SKM-1 (cell line): ENCODE data around the gene ANKK1.

Experiments
- DNase-seq: peaks from one replicate; lab custom pipeline; 2025; ENCODE audit not compliant: unreplicated experiment; lab: John Stamatoyannopoulos, UW

Gene ANKK1

GRCh38 chr11:113376156-113376555, 11.4 kb upstream of the ANKK1 start:
- DNase-seq = no peak

DNA sequence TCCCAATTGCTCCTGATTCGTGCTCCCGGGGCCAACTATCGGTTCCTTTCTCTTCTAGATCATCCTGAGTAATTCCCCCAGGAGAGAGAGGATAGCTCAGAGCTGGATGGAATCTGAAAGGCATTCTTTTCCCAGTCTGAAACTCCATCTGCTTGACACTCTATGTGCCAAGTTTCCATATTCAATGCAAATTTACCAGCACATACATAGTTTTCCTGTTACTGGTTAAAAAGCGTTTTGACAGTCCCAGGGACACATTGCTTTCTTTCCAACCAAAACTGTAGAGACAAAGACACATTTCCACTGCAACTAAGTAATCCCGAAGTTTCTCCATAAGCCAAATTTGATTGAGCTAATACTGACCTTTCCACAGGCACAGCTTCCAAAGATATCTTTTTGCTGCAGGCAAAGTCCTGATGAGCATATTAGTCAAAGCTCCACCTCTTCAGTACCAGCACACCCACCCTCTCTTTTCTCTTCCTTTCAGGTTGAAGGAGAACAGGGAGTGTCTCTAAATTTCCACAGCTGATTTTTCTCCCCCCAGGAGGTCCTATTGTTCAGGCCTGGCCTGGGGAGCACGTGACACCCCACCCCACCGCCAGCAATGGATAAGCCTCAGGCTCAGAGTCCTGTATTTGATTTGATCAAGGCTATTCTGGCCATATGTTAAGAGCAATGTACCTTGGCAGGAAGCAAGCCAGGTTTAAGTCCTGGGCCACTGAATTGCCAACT, 9.7 kb upstream of the ANKK1 start:
- DNase-seq = no peak

DNA sequence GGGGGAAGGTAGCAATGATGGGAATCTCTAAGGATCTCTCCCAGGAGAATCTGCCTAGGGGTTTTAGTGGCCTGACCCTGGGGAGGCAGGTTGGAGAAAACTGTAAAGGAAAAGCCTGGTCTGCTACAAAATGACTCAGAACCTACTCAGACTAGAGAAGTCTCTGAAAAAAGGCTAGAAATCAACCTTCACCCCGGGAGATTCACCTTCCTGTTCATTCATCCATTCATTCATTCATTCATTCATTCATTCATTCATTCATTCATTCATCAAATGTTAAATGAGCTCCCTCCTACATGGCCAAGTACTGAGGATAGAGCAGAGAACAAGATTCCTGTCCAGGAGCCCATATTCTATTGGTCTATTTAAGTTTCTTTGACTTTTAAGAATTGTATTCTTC, 8.9 kb upstream of the ANKK1 start:
- DNase-seq = no peak

DNA sequence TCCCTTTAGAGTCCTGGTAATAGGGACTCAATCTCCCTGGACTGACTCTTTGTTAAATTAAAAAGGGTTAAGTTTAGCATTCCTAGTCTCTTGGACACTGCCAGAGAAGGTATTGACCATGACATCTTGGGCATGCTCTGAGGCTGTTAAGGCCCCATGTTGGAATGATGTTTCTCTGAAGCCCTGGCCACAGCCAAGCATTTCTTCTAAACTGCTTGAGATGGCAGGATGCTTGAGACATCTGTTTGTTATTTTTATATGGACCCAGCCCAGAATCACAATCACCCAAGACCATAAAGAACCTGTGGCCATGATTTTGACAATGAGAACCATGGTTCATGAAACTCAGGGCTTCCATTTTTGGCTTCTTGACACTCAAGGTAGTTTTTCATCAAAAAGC, 5.5 kb upstream of the ANKK1 start:
- no peak for DNase-seq

- no peak for DNase-seq
These were observed 3.0 kb upstream of the ANKK1 start for GRCh38 chr11:113384551-113384950.

- no peak for DNase-seq
These were observed 1.8 kb upstream of the ANKK1 start for GRCh38 chr11:113385749-113386148.

- no peak for DNase-seq
These were observed 713 bp upstream of the ANKK1 start for GRCh38 chr11:113386866-113387265.

DNA sequence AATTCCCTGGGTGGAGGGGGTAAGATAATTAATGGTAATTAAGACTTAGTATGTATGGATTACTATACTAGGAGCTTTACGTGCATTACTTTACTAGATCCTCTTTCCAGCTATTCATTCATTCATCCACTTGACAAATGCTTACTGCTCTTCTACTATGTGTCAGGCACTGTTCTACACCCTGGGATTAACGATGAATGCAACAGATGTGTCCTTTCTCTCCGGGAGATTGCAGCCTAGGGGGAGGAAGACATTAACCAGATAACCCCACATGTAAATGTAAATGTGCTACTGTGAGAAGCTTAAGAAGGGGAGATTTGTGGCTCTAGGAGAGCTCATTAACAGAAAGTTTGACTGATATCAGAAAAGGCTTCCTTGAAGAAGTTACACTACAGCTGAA, 1.7 kb downstream of the ANKK1 start:
- DNase-seq = no peak

DNA sequence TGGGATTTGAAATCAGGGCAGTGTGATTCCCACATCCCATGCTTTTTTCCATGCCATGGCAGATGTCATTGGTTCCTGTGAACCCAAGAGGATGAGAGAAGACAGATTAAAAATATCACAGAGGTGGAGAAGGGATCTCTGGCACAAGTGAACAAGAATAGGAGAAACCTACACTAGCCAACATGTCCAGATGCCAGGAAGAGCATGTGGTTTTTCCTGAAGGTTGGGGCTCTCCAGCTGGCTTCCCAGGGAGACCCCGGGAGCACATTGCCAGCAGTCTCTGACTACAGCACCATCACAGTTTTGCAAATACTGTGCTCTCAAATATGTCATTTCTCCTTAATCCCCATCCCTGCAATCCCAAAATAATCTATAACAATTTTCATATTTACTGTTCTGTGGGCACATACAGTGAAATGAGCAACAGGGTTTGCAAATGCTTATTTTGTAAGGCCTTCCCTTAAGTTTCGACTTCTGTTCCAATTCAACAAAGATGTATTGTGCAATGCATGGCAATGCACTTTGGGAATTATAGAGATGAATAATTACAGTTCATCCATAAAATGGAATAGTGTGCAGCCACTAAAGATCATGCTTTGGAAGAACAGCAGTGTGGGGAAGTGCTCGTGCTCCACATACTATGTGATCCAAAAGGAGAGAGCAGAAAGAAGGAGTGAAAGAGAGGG, 4.8 kb downstream of the ANKK1 start:
- no peak for DNase-seq

DNA sequence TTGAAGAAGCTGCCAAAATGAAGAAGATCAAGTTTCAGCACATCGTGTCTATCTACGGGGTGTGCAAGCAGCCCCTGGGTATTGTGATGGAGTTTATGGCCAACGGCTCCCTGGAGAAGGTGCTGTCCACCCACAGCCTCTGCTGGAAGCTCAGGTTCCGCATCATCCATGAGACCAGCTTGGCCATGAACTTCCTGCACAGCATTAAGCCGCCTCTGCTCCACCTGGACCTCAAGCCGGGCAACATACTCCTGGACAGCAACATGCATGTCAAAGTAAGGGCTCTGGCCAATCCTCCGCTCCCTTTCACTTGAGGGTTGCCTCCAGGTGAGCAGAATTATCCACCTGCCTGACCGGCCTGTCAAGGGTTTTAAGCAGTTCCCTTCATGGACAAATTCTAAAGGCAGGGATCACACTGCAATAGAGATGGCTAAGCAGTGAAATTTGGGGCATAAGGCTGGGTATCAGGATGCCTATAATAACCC, 6.0 kb downstream of the ANKK1 start:
- no peak for DNase-seq

DNA sequence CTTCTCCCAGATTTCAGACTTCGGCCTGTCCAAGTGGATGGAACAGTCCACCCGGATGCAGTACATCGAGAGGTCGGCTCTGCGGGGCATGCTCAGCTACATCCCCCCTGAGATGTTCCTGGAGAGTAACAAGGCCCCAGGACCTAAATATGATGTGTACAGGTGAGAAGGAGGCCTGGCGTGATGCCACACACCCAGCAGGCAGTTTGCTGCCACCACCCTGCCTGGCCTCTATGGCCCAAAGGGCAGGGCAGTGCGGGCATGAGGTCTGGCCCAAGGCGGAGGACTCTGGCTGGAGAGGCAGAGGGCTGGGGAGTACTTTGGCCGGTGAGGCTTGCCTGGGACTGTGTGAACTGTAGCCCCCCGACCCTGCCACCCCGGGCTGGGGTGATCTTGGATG, 7.3 kb downstream of the ANKK1 start:
- DNase-seq = no peak

DNA sequence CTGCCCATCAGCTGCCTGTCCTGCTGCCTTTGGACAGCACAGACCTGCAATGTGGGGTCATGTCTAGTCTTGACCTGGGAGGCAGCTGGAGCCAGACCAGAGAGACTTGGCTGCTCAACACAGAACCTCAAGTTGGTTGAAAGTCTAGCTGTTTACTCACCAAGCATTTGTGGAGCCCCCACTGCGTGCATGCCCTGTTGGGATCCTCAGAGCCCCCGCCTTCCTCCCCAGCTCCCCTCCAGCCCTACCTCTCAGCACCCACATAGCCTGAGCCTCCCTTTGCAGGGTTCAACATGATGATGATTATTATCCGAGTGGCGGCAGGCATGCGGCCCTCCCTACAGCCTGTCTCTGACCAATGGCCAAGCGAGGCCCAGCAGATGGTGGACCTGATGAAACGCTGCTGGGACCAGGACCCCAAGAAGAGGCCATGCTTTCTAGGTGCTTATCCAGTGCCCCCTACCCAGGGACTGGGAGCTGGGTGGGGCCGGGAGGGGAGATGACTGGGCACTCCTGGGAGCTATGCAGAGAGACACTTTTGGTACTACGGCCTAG, 8.3 kb downstream of the ANKK1 start:
- no peak for DNase-seq

DNA sequence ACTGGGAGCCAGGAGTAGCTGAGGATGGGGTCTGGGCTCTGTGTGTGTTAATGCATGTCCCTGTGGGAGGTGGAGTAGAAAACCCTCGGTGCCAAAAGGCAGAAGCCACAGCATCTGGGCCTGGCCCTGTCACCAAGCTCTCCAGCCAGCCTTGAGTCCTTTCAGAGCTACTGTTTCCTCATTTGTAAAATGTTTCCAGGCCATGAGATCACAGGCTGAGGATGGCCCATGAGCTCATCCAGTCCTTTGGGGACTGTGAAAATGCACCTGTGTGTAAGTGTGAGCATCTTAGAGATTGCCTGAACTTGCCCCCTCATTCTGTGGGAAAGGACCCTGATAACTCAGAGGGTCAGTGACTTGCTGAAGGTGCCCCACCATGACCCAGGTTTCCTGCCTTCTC, 9.1 kb downstream of the ANKK1 start:
- no peak for DNase-seq

DNA sequence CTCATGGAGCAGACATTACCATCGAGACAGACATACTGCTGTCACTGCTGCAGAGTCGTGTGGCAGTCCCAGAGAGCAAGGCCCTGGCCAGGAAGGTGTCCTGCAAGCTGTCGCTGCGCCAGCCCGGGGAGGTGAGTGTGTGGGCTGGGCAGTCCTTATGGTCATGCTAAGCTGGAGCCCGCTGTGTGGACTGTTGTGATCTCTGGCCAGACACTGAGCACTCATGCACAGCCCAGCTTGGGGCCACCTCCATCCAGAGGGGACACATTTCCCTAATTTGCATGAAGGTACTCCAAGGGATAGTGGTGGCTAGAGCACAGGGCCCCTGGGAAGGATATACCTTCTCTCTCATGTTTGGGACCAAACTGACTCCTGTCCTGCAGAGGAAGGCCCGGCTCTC, 9.6 kb downstream of the ANKK1 start:
- no peak for DNase-seq

DNA sequence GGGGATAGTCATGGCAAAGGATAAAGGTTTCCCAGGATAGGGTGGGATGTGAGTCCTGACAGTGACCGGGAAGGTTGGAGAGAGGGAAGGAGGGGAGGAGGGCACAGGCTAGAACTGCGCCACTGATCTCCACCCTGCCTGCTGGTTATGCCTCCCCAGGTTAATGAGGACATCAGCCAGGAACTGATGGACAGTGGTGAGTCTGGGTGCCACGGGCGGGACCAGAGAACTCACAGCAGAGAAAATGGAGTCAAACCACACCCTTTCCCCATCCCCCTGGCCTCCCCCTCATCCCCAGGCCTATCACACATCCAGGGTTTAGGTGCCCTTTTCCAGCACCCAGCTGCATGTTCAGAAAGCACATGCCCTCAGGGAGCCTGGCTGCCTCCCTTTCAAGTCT, 10.2 kb downstream of the ANKK1 start:
- DNase-seq = no peak

DNA sequence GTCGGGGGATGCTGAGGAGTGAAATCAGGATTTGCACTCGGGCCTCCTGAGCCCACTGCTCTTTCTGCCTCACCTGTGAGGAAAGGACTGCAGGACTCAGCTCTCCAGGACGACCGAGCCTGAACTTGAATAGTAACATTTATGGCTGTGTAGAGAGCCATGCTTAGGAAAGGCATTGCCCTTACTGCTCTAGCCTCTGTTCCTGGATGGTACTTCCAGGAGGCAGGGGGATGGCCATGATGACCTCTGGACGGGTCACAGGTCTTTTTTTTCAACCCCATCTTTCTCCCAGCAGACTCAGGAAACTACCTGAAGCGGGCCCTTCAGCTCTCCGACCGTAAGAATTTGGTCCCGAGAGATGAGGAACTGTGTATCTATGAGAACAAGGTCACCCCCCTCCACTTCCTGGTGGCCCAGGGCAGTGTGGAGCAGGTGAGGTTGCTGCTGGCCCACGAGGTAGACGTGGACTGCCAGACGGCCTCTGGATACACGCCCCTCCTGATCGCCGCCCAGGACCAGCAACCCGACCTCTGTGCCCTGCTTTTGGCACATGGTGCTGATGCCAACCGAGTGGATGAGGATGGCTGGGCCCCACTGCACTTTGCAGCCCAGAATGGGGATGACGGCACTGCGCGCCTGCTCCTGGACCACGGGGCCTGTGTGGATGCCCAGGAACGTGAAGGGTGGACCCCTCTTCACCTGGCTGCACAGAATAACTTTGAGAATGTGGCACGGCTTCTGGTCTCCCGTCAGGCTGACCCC, 11.3 kb downstream of the ANKK1 start:
- DNase-seq = no peak

DNA sequence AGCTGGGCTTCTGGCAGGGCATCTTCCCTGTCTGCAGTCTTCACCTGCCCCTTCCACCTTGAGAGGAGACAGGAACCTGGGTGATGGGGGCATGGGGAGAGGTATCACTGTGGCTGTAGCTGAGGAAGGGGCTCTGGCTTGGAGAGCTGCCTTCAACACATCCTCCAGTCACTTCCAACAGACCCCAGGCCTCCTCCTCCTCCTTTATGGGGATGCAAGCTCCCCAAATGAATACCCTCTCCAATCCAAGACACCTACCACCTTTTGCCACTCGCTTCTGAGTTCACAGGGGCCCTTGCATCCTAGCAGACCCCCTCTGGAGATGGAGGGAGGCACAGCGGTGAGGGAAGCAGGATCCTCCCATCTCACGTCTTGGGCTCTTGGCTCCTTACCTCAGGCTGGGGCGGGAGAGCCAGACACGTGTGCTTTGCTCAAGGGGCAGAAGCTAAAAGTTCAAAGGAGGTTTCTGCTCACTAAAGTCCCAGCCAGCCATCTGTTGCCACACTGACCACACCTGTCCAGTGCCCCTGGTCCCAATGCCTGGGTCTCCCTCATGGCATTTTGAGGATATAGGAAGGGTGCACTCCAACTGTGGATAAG, 13.2 kb downstream of the ANKK1 start:
- DNase-seq = no peak

DNA sequence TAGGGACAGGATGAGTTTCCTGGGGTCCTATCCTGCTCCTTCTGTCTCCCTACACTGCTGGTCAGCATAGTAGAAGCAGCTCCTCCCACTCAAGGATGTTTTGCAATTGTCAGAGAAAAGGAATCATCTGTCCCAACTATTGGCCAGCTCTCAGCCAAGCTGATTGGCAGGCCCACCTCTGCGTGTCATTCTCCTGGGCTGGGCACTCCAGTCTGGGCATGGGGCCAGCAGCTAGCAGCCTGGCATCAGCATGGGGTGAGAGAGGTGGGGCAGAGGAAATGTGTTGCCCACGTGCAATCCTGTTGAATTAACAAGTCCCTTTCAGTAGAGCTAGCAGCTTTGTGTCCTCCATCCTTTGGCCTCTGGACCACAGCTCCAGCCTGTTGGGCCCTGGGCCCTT, 14.1 kb downstream of the ANKK1 start:
- no peak for DNase-seq

DNA sequence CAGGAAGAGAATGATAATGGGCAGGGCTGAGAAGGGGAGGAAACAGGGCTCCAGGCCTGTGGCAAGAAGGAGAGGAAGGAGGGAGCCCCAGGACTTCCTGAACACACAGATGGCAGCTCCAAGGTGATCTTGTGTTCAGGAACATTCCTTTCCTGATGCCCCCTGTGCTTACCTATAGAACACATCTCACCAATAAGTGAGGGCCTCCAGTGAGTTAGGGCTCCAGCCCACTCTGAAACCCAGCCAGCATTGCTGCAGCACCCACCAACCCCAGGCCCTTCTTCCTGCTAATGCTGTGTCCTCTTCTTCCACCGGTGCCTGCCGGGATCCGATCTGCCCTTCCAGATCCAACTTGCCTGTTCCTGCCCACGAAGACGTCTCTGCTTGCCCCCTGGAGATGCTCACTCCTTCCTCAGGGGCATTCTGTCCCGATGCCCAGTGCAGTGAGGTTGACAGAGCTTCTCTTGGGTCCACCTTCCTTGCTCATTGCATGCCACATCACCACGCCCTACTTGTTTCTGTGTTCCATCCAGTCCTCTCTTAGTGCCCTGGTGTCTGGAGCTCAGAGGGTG, 17.4 kb downstream of the ANKK1 start:
- DNase-seq = no peak

- DNase-seq = no peak
These were observed 18.3 kb downstream of the ANKK1 start for GRCh38 chr11:113405724-113406478.
